ENCODE data around the gene FAM9A. TPM values are rescaled to one million over a fixed set of nuclear protein-coding genes. Genes with fewer than 3 reads are reported as not detected.
A peak's percentile ranks its signal among the peaks of the same experiment; 100 is the strongest.

The FAM9A gene
- total and polyA plus RNA-seq, 2 of the 4 experiments (the other 2 are of a cell fraction) = not detected

DNA sequence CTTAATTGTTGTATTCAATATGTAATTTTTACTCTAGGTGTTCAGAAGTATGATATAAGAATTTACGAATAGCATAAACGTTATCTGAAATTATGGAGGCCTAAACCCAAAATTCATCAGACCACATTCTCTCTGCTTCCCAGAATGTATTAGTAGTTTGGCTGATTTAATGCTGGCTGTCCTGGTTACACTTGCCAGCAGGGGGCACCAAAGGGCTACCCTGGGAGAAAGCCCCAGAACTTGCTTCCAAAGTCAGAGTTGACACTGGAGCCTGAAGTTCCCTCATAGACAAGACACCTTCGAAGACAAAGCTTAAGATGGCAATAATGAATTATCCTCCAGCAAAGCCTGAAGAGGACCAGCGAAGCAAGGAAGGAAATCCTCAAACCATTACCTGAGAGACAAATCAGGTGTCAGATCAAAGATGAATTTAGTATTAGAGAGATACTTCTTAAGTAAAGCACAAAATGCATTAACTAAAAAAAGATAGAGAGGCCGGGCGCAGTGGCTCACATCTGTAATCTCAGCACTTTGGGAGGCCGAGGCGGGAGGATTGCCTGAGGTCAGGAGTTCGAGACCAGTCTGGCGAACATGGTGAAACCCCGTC lies 58.0 kb downstream of the FAM9A start:
- dilution Hi-C loops (cut with HindIII; ENCODE audit: low sequenced_read_pairs, unreplicated experiment) = no loop called here
- POLR2A ChIA-PET (ENCODE audit: unreplicated experiment) = no interaction called here
- ATAC-seq (ENCODE audit: low read depth) = no peak; the same call in 1 of the 2 replicates

More for the DNA sequence above, 58.0 kb downstream of the FAM9A start:
- H2AK9ac ChIP-seq (replicated peaks; ENCODE audit: low read depth, low read length, poor library complexity) = no peak overlapping the region
- H2AFZ ChIP-seq (replicated peaks; ENCODE audit: low read length, poor library complexity) = no peak overlapping the region
- H3K14ac ChIP-seq (replicated peaks; ENCODE audit: low read depth, low read length) = no peak overlapping the region
- intact Hi-C loops (cut with micrococcal nuclease) = loop anchor here (10.0 kb wide), 1 partner anchor 962 kb away; no protein-coding TSS in a partner anchor
- H3K27ac ChIP-seq (ENCODE audit: insufficient read depth, low read length) = no peak overlapping the region
- H4K91ac ChIP-seq (ENCODE audit: insufficient read depth, low read depth, low read length) = no peak overlapping the region
- H4K20me1 ChIP-seq (ENCODE audit: insufficient read depth, low read length) = no peaks in the 10 kb centered on the region
- CTCF ChIA-PET = interaction anchor here (0.5 to 0.6 kb wide), 2 partner anchors 781 to 878 kb away, joined by 3 to 7 read pairs; no protein-coding TSS in a partner anchor
- H3K9ac ChIP-seq (ENCODE audit: low read depth, low read length) = no peak overlapping the region
- peak; percentile 31 for DNase-seq
- no peak overlapping the region for H3K56ac ChIP-seq (ENCODE audit: extremely low read depth, insufficient read depth, low read length)
- no peak overlapping the region for H3K4me3 ChIP-seq (ENCODE audit: insufficient read depth, low read depth, low read length)
- no peak overlapping the region for H2BK20ac ChIP-seq (ENCODE audit: low read depth, low read length)
- no peak overlapping the region for H2BK120ac ChIP-seq (ENCODE audit: low read depth, low read length)
- H3K79me1 ChIP-seq (ENCODE audit: low read depth in 1 of 2, low read length in 2 of 2) = no peaks in the 10 kb centered on the region
- no peaks in the 10 kb centered on the region for H3K9me3 ChIP-seq (ENCODE audit: control insufficient read depth, insufficient read depth, low read length)
- no peaks in the 10 kb centered on the region for H3K9me1 ChIP-seq (ENCODE audit: insufficient read depth, low read length)
- H3K4me2 ChIP-seq (ENCODE audit: low read depth, low read length) = no peak overlapping the region
- H3K23ac ChIP-seq (ENCODE audit: low read depth, low read length) = no peak overlapping the region
- H2AK5ac ChIP-seq (ENCODE audit: low read depth, low read length) = no peak overlapping the region
- H4K5ac ChIP-seq (ENCODE audit: low read depth, low read length) = no peak overlapping the region
- TF ChIP-seq SMC3 (IDR thresholded peaks at IDR 0.05; ENCODE audit: low read depth, low read length) = peak; percentile 41
- TF ChIP-seq RAD21 (IDR thresholded peaks at IDR 0.05; ENCODE audit: low read length) = peak; percentile 48
- TF ChIP-seq, protein P1, sequence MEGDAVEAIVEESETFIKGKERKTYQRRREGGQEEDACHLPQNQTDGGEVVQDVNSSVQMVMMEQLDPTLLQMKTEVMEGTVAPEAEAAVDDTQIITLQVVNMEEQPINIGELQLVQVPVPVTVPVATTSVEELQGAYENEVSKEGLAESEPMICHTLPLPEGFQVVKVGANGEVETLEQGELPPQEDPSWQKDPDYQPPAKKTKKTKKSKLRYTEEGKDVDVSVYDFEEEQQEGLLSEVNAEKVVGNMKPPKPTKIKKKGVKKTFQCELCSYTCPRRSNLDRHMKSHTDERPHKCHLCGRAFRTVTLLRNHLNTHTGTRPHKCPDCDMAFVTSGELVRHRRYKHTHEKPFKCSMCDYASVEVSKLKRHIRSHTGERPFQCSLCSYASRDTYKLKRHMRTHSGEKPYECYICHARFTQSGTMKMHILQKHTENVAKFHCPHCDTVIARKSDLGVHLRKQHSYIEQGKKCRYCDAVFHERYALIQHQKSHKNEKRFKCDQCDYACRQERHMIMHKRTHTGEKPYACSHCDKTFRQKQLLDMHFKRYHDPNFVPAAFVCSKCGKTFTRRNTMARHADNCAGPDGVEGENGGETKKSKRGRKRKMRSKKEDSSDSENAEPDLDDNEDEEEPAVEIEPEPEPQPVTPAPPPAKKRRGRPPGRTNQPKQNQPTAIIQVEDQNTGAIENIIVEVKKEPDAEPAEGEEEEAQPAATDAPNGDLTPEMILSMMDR (conservative IDR thresholded peaks at IDR 0.05; ENCODE audit: low read depth, low read length) = peak; percentile 63
- TF ChIP-seq, protein P2, sequence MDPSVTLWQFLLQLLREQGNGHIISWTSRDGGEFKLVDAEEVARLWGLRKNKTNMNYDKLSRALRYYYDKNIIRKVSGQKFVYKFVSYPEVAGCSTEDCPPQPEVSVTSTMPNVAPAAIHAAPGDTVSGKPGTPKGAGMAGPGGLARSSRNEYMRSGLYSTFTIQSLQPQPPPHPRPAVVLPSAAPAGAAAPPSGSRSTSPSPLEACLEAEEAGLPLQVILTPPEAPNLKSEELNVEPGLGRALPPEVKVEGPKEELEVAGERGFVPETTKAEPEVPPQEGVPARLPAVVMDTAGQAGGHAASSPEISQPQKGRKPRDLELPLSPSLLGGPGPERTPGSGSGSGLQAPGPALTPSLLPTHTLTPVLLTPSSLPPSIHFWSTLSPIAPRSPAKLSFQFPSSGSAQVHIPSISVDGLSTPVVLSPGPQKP (IDR thresholded peaks at IDR 0.05; ENCODE audit: borderline replicate concordance, low read depth, low read length) = no peak
- TF ChIP-seq, protein P3, sequence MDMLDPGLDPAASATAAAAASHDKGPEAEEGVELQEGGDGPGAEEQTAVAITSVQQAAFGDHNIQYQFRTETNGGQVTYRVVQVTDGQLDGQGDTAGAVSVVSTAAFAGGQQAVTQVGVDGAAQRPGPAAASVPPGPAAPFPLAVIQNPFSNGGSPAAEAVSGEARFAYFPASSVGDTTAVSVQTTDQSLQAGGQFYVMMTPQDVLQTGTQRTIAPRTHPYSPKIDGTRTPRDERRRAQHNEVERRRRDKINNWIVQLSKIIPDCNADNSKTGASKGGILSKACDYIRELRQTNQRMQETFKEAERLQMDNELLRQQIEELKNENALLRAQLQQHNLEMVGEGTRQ (IDR thresholded peaks at IDR 0.05; ENCODE audit: low read depth, low read length) = no peak
- in situ Hi-C loops (cut with MboI; ENCODE audit: low sequenced_read_pairs) = loop anchor here (10.0 kb wide), 1 partner anchor 72 kb away; no protein-coding TSS in a partner anchor
- no peak overlapping the region for H2BK5ac ChIP-seq (ENCODE audit: low read depth, low read length, poor library complexity, severe bottlenecking)
- no peaks in the 10 kb centered on the region for H3K36me3 ChIP-seq (ENCODE audit: control insufficient read depth, insufficient read depth, low read length)
- H3K27me3 ChIP-seq (ENCODE audit: control insufficient read depth, insufficient read depth, low read length) = no peaks in the 10 kb centered on the region
- BruUV-seq (replicated peaks) = no TSS peak
- H3K18ac ChIP-seq (ENCODE audit: low read depth, low read length) = no peak overlapping the region
- WGBS, 2 experiments (ENCODE audit: extremely low coverage in 2 of 2, insufficient read length in 1 of 2) = no CpG with 5 or more reads among the region's 11 CpGs
- no peaks in the 10 kb centered on the region for H3K4me1 ChIP-seq (ENCODE audit: control insufficient read depth, insufficient read depth, low read length)
- no peak overlapping the region for H2BK15ac ChIP-seq (ENCODE audit: low read depth, low read length)
- H4K8ac ChIP-seq (ENCODE audit: low read depth in 2 of 2, low read length in 2 of 2) = no peak overlapping the region
- no peak overlapping the region for H3K4ac ChIP-seq (ENCODE audit: low read depth, low read length)
